ENCODE measurements around the gene ATG2B. TPM values are rescaled to one million over a fixed set of nuclear protein-coding genes. Genes with fewer than 3 reads are reported as not detected.

ATG2B gene
- total and polyA plus RNA-seq, 10 donors = 2.9 to 38.2 (median 29.8) TPM

GRCh38 chr14:96384740-96385139 is 21.6 kb upstream of the ATG2B start:
- Histone ChIP-seq H3K36me3 (peaks cover 3 to 58% (median 32%) of the 10 kb centered on the region in 6 donors), H3K9me3 (no peaks in the 10 kb centered on the region), H3K27ac (no peak overlapping the region), H3K4me3 (no peak overlapping the region), H3K27me3 (replicated peaks in 1 of 7) (no peaks in the 10 kb centered on the region), H3K4me1 (no peaks in the 10 kb centered on the region)
- DNase-seq = no peak
- TF ChIP-seq CTCF (IDR thresholded peaks at IDR 0.05 in 8 of 11, conservative IDR thresholded peaks at IDR 0.05 in 3 of 11) (no peak), POLR2AphosphoS5 (IDR thresholded peaks at IDR 0.05) (no peak), POLR2A (IDR thresholded peaks at IDR 0.05) (no peak)
- intact Hi-C loops (cut with DNase I; ENCODE audit: low total_unique reads) = no loop called here
- WGBS, 5 donors = 86 to 100% (median 91%) methylated on average over 1 of the region's 1 CpG

- no peak overlapping the region for H3K4me3 ChIP-seq
- WGBS, 5 donors = 74 to 97% (median 83%) methylated on average over 1 of the region's 1 CpG
- H3K9me3 ChIP-seq = no peaks in the 10 kb centered on the region
- intact Hi-C loops (cut with DNase I; ENCODE audit: low total_unique reads) = no loop called here
- TF ChIP-seq CTCF (IDR thresholded peaks at IDR 0.05 in 8 of 11, conservative IDR thresholded peaks at IDR 0.05 in 3 of 11) = no peak
- no peak for TF ChIP-seq POLR2AphosphoS5 (IDR thresholded peaks at IDR 0.05)
- TF ChIP-seq POLR2A (IDR thresholded peaks at IDR 0.05) = no peak
- peaks cover 3 to 58% (median 32%) of the 10 kb centered on the region in 6 donors for H3K36me3 ChIP-seq
- no peak overlapping the region for H3K27ac ChIP-seq
- H3K27me3 ChIP-seq (replicated peaks in 1 of 7) = no peaks in the 10 kb centered on the region
- no peaks in the 10 kb centered on the region for H3K4me1 ChIP-seq
- DNase-seq = no peak
Observed at GRCh38 chr14:96384053-96384452, 20.9 kb upstream of the ATG2B start.

GRCh38 chr14:96383445-96383844 is 20.3 kb upstream of the ATG2B start:
- Histone ChIP-seq H3K9me3 (no peaks in the 10 kb centered on the region), H3K4me1 (no peaks in the 10 kb centered on the region), H3K27ac (no peak overlapping the region), H3K36me3 (peaks cover 3 to 58% (median 32%) of the 10 kb centered on the region in 6 donors), H3K27me3 (replicated peaks in 1 of 7) (no peaks in the 10 kb centered on the region), H3K4me3 (no peak overlapping the region)
- intact Hi-C loops (cut with DNase I; ENCODE audit: low total_unique reads) = no loop called here
- DNase-seq = no peak
- TF ChIP-seq POLR2AphosphoS5 (IDR thresholded peaks at IDR 0.05) = no peak
- TF ChIP-seq POLR2A (IDR thresholded peaks at IDR 0.05) = no peak
- TF ChIP-seq CTCF (IDR thresholded peaks at IDR 0.05 in 8 of 11, conservative IDR thresholded peaks at IDR 0.05 in 3 of 11) = no peak
- 89 to 92% (median 91%) methylated on average over 2 of the region's 2 CpGs for WGBS, 5 donors

GRCh38 chr14:96380735-96381134 is 17.6 kb upstream of the ATG2B start:
- DNase-seq = no peak
- 66 to 83% (median 70%) methylated on average over 3 of the region's 3 CpGs for WGBS, 5 donors
- Histone ChIP-seq H3K27me3 (replicated peaks in 1 of 7) (no peaks in the 10 kb centered on the region), H3K36me3 (peaks cover 3 to 40% (median 27%) of the 10 kb centered on the region in 6 donors), H3K9me3 (no peaks in the 10 kb centered on the region), H3K4me1 (no peaks in the 10 kb centered on the region), H3K4me3 (no peak overlapping the region), H3K27ac (no peak overlapping the region)
- TF ChIP-seq POLR2A (IDR thresholded peaks at IDR 0.05) = no peak
- no peak for TF ChIP-seq CTCF (IDR thresholded peaks at IDR 0.05 in 8 of 11, conservative IDR thresholded peaks at IDR 0.05 in 3 of 11)
- no peak for TF ChIP-seq POLR2AphosphoS5 (IDR thresholded peaks at IDR 0.05)
- intact Hi-C loops (cut with DNase I; ENCODE audit: low total_unique reads) = no loop called here

All from spleen (tissue), 11 donors.